Loucy (cell line): ENCODE measurements around the gene KRT12.

Source experiments
- CTCF ChIP-seq: fragments of 200-600 bp; sonication (generic); conservative IDR thresholded peaks from 2 replicates; pipeline ENCODE4 v1.5.1; 2014; ENCODE audit warnings: mild to moderate bottlenecking, antibody characterized with exemption, low read length
- EZH2phosphoT487 ChIP-seq: fragments of 200-600 bp; IDR thresholded peaks from 2 replicates; pipeline ENCODE4 v1.6.1; 2018; ENCODE audit warnings: antibody characterized with exemption, mild to moderate bottlenecking, moderate library complexity, borderline replicate concordance

- no peak for TF ChIP-seq CTCF
- TF ChIP-seq EZH2phosphoT487 = no peak
Measured at GRCh38 chr17:40854175-40854814, 12.7 kb downstream of the KRT12 start.
